Astrocyte (in vitro differentiated cells and primary cell): ENCODE results near the gene TMED8. TPM values are rescaled to one million over a fixed set of nuclear protein-coding genes. Genes with fewer than 3 reads are reported as not detected.
A peak's percentile ranks its signal among the peaks of the same experiment; 100 is the strongest.

Source experiments
- DNase-seq: peaks from one replicate; pipeline ENCODE4 v3.0.0-alpha.2; 2010; ENCODE audit warnings: low read depth
- FAIRE-seq: peaks from 2 replicates; lab custom pipeline; 2011; peaks lifted over from hg19 to GRCh38; lab: Jason Lieb, UNC
- H2AFZ ChIP-seq: 2 replicates; pipeline ENCODE4 v1.6.0; 2012; ENCODE audit warnings: low read depth, low read length, inconsistent platforms
- H3K27ac ChIP-seq: 2 replicates; pipeline ENCODE4 v1.5.1; 2011; ENCODE audit warnings: low read depth, low read length, inconsistent platforms
- H3K27me3 ChIP-seq: 2 replicates; pipeline ENCODE4 v1.6.0; 2011; ENCODE audit warnings: low read length, inconsistent platforms; ENCODE audit not compliant: insufficient read depth
- H3K36me3 ChIP-seq: 2 replicates; pipeline ENCODE4 v1.5.1; 2011; ENCODE audit warnings: low read length, inconsistent platforms; ENCODE audit not compliant: insufficient read depth
- H3K4me1 ChIP-seq: 2 replicates; pipeline ENCODE4 v1.5.1; 2011; ENCODE audit warnings: low read length, inconsistent platforms; ENCODE audit not compliant: insufficient read depth
- H3K4me2 ChIP-seq: 2 replicates; pipeline ENCODE4 v1.6.0; 2012; ENCODE audit warnings: low read length, inconsistent platforms
- H3K4me3 ChIP-seq: 2 replicates; pipeline ENCODE4 v1.5.1; 2011; ENCODE audit warnings: low read depth, mild to moderate bottlenecking, low read length, inconsistent platforms; ENCODE audit not compliant: insufficient read depth
- H3K79me2 ChIP-seq: 2 replicates; pipeline ENCODE4 v1.6.0; 2012; ENCODE audit warnings: mild to moderate bottlenecking, low read length, inconsistent platforms; ENCODE audit not compliant: insufficient read depth
- H3K9ac ChIP-seq: 2 replicates; pipeline ENCODE4 v1.6.0; 2012; ENCODE audit warnings: mild to moderate bottlenecking, low read length, inconsistent platforms
- H3K9me3 ChIP-seq: 2 replicates; pipeline ENCODE4 v1.5.1; 2012; ENCODE audit warnings: low read depth, mild to moderate bottlenecking, low read length, inconsistent platforms; ENCODE audit not compliant: insufficient read depth
- H4K20me1 ChIP-seq: 2 replicates; pipeline ENCODE4 v1.6.0; 2012; ENCODE audit warnings: low read length, inconsistent platforms; ENCODE audit not compliant: insufficient read depth
- H3K27ac Mint-ChIP-seq: one replicate; pipeline ENCODE4 v1.8.0; 2021; ENCODE audit warnings: mild to moderate bottlenecking, mixed read lengths; ENCODE audit not compliant: unreplicated experiment
- H3K27me3 Mint-ChIP-seq: one replicate; pipeline ENCODE4 v1.8.0; 2021; ENCODE audit warnings: low read depth, mixed read lengths; ENCODE audit not compliant: unreplicated experiment
- H3K36me3 Mint-ChIP-seq: one replicate; pipeline ENCODE4 v1.8.0; 2021; ENCODE audit warnings: low read depth, mixed read lengths; ENCODE audit not compliant: unreplicated experiment
- H3K4me1 Mint-ChIP-seq: one replicate; pipeline ENCODE4 v1.8.0; 2021; ENCODE audit warnings: low read depth, mixed read lengths; ENCODE audit not compliant: unreplicated experiment
- H3K4me3 Mint-ChIP-seq: one replicate; pipeline ENCODE4 v1.8.0; 2021; ENCODE audit warnings: mild to moderate bottlenecking, moderate library complexity, mixed read lengths; ENCODE audit not compliant: unreplicated experiment
- H3K9me3 Mint-ChIP-seq: one replicate; pipeline ENCODE4 v1.8.0; 2021; ENCODE audit warnings: mild to moderate bottlenecking, mixed read lengths; ENCODE audit not compliant: unreplicated experiment
- CTCF ChIP-seq: IDR thresholded peaks from 2 replicates; pipeline ENCODE4 v1.5.1; 2011; ENCODE audit warnings: low read depth, mild to moderate bottlenecking, inconsistent platforms, low read length, moderate library complexity; ENCODE audit not compliant: insufficient read depth
- EZH2 ChIP-seq: IDR thresholded peaks from 2 replicates; pipeline ENCODE4 v1.6.1; 2012; ENCODE audit warnings: mild to moderate bottlenecking, low read length, inconsistent platforms; ENCODE audit not compliant: insufficient read depth
- total RNA-seq: library from RNA; stranded (reverse); gene quantifications from 2 replicates; pipeline ENCODE4 v1.2.1, GENCODE V29; 2021

TMED8 gene
- total RNA-seq, 1 donor from 2014 or later: 10.2 TPM

DNA sequence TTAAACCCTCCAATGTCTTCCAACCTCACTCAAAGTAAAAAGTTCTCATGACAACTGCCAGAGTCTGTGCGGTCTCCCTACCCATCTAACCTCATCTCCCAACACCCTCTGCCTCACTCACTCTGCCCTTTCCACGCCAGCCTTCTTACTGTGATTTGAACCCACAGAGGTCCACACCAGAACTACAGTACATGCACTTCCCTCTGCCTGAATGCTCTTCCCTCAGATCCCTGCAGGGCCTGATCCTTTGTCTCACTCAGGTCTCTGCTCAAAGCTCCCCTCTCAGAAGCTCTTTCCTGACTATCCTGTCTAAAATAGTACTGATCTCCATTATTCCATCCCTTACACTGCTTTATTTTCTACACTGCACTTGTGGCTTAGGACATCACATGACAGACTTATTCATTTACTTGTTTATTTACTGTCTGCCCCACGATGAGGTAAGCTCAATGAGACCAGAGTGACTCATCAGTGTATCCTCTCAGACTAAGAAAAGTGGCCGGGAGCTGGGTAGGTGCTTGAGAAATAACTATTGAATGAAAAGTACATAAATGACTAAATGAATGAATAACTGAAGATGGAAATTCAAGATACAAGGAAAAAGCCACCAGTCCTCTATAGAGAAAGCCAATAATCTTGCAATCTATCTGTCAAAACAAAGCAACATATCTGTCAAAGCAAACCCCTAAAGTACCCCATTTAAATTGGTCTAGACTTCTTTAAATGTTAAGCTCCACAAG, 73.3 kb downstream of the TMED8 start:
- peaks cover 5% of the 10 kb centered on the region for H3K36me3 Mint-ChIP-seq
- Histone ChIP-seq H2AFZ (no peak overlapping the region), H3K9ac (peak overlapping the region; percentile 84), H3K27ac (peak overlapping the region; percentile 97), H3K9me3 (no peaks in the 10 kb centered on the region), H3K36me3 (no peaks in the 10 kb centered on the region), H3K4me3 (no peak overlapping the region), H3K27me3 (no peaks in the 10 kb centered on the region), H4K20me1 (no peaks in the 10 kb centered on the region), H3K4me2 (peak overlapping the region; percentile 80), H3K4me1 (peaks cover 65% of the 10 kb centered on the region), H3K79me2 (no peaks in the 10 kb centered on the region)
- no peak for TF ChIP-seq CTCF
- no peak for TF ChIP-seq EZH2
- peaks cover 53% of the 10 kb centered on the region for H3K4me1 Mint-ChIP-seq
- H3K27ac Mint-ChIP-seq: peak overlapping the region; percentile 89
- H3K4me3 Mint-ChIP-seq: peak overlapping the region; percentile 30
- H3K27me3 Mint-ChIP-seq: no peaks in the 10 kb centered on the region
- no peaks in the 10 kb centered on the region for H3K9me3 Mint-ChIP-seq
- DNase-seq: peak; percentile 97
- peak; percentile 99 for FAIRE-seq

DNA sequence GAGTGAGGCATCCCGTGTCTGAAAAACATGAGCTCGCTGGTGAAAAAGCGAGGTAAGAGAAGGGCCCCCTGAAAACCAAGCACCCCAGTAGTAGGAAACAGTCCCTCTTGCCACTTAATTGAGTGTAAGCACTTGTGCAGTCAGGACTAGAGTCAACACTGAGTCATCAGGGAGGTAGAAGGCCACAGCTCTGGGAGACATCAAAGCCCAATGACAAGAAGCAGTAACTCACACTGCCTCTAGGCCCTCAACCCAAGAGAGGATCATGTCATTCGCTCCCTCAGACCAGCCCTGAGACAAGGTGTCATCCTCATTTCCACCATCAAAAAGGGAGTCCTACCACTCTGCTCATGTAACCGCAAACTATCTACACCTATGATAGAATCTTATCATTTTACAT, 74.0 kb downstream of the TMED8 start:
- Mint-ChIP-seq H3K27ac (peak overlapping the region; percentile 89), H3K4me1 (peaks cover 53% of the 10 kb centered on the region), H3K4me3 (peak overlapping the region; percentile 30), H3K36me3 (peaks cover 9% of the 10 kb centered on the region), H3K27me3 (no peaks in the 10 kb centered on the region), H3K9me3 (no peaks in the 10 kb centered on the region)
- FAIRE-seq (peak; percentile 70), DNase-seq (peak; percentile 77)
- Histone ChIP-seq H3K9ac (peak overlapping the region; percentile 84), H3K79me2 (no peaks in the 10 kb centered on the region), H3K27me3 (no peaks in the 10 kb centered on the region), H3K4me1 (peaks cover 65% of the 10 kb centered on the region), H3K9me3 (no peaks in the 10 kb centered on the region), H4K20me1 (no peaks in the 10 kb centered on the region), H3K27ac (peak overlapping the region; percentile 97), H3K36me3 (no peaks in the 10 kb centered on the region), H3K4me3 (peak overlapping the region; percentile 30), H3K4me2 (peak overlapping the region; percentile 80), H2AFZ (no peak overlapping the region)
- TF ChIP-seq EZH2 (no peak), CTCF (no peak)

GRCh38 chr14:77301103-77301502, 75.8 kb downstream of the TMED8 start:
- Mint-ChIP-seq H3K9me3 (no peaks in the 10 kb centered on the region), H3K27me3 (no peaks in the 10 kb centered on the region), H3K4me3 (no peak overlapping the region), H3K27ac (no peak overlapping the region), H3K4me1 (peaks cover 37% of the 10 kb centered on the region), H3K36me3 (peaks cover 18% of the 10 kb centered on the region)
- DNase-seq (peak; percentile 74), FAIRE-seq (peak; percentile 93)
- Histone ChIP-seq H3K9me3 (no peaks in the 10 kb centered on the region), H3K9ac (peak overlapping the region; percentile 69), H3K79me2 (no peaks in the 10 kb centered on the region), H3K36me3 (peaks cover 6% of the 10 kb centered on the region), H4K20me1 (no peaks in the 10 kb centered on the region), H3K4me2 (peak overlapping the region; percentile 76), H3K4me1 (peaks cover 50% of the 10 kb centered on the region), H3K4me3 (peak overlapping the region; percentile 27), H3K27ac (peak overlapping the region; percentile 97), H3K27me3 (no peaks in the 10 kb centered on the region), H2AFZ (peak overlapping the region; percentile 56)
- TF ChIP-seq EZH2 (no peak), CTCF (peak; percentile 92)
